ENCODE measurements around the gene APLF.

DNA sequence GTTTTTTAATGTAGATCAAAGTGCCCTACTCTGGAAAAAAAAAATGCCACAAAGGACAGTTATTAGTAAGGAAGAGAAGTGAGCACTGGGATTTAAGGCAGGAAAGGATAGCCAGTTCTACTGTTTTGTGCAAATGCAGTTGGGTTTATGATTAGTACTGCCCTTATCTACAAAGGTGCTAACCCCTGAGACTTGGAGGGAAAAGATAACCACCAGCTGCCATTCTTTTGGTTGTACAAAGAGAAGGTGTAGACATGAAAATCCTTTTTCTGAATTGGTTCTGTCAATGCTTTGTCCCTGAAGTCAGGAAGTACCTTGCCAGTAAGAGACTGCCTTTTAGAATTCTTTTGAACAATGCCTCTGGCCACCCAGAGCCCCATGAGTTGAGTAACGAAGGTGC, 11.3 kb downstream of the APLF start:
- TF ChIP-seq GABPA (IDR thresholded peaks at IDR 0.05; ENCODE audit: low read depth) = no peak
- TF ChIP-seq, protein P1, sequence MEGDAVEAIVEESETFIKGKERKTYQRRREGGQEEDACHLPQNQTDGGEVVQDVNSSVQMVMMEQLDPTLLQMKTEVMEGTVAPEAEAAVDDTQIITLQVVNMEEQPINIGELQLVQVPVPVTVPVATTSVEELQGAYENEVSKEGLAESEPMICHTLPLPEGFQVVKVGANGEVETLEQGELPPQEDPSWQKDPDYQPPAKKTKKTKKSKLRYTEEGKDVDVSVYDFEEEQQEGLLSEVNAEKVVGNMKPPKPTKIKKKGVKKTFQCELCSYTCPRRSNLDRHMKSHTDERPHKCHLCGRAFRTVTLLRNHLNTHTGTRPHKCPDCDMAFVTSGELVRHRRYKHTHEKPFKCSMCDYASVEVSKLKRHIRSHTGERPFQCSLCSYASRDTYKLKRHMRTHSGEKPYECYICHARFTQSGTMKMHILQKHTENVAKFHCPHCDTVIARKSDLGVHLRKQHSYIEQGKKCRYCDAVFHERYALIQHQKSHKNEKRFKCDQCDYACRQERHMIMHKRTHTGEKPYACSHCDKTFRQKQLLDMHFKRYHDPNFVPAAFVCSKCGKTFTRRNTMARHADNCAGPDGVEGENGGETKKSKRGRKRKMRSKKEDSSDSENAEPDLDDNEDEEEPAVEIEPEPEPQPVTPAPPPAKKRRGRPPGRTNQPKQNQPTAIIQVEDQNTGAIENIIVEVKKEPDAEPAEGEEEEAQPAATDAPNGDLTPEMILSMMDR (IDR thresholded peaks at IDR 0.05; ENCODE audit: insufficient read depth, low read length) = no peak
- no peak for TF ChIP-seq POLR2AphosphoS5 (IDR thresholded peaks at IDR 0.05; ENCODE audit: low read depth)
- TF ChIP-seq, protein P2, sequence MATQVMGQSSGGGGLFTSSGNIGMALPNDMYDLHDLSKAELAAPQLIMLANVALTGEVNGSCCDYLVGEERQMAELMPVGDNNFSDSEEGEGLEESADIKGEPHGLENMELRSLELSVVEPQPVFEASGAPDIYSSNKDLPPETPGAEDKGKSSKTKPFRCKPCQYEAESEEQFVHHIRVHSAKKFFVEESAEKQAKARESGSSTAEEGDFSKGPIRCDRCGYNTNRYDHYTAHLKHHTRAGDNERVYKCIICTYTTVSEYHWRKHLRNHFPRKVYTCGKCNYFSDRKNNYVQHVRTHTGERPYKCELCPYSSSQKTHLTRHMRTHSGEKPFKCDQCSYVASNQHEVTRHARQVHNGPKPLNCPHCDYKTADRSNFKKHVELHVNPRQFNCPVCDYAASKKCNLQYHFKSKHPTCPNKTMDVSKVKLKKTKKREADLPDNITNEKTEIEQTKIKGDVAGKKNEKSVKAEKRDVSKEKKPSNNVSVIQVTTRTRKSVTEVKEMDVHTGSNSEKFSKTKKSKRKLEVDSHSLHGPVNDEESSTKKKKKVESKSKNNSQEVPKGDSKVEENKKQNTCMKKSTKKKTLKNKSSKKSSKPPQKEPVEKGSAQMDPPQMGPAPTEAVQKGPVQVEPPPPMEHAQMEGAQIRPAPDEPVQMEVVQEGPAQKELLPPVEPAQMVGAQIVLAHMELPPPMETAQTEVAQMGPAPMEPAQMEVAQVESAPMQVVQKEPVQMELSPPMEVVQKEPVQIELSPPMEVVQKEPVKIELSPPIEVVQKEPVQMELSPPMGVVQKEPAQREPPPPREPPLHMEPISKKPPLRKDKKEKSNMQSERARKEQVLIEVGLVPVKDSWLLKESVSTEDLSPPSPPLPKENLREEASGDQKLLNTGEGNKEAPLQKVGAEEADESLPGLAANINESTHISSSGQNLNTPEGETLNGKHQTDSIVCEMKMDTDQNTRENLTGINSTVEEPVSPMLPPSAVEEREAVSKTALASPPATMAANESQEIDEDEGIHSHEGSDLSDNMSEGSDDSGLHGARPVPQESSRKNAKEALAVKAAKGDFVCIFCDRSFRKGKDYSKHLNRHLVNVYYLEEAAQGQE (IDR thresholded peaks at IDR 0.05; ENCODE audit: insufficient replicate concordance, low read depth) = no peak
- no peak for TF ChIP-seq SPI1 (IDR thresholded peaks at IDR 0.05; ENCODE audit: borderline replicate concordance, low read depth)

All from HL-60 (cell line).